Urinary bladder (tissue), 4 donors: ENCODE results near the gene TMEM132C. TPM values are rescaled to one million over a fixed set of nuclear protein-coding genes. Genes with fewer than 3 reads are reported as not detected.

ENCODE experiments used
- DNase-seq: peaks from one replicate; pipeline ENCODE4 v3.0.0-alpha.2; 2015; ENCODE audit errors: extremely low spot score
- H3K27ac ChIP-seq: one replicate; pipeline ENCODE4 v1.5.1; 2013; ENCODE audit warnings: low read depth, mild to moderate bottlenecking, moderate library complexity
- H3K36me3 ChIP-seq: one replicate; pipeline ENCODE4 v1.6.1; 2013; ENCODE audit warnings: mild to moderate bottlenecking, moderate library complexity; ENCODE audit not compliant: insufficient read depth
- H3K4me1 ChIP-seq: one replicate; pipeline ENCODE4 v1.6.1; 2013; ENCODE audit warnings: mild to moderate bottlenecking, moderate library complexity; ENCODE audit not compliant: insufficient read depth
- H3K4me3 ChIP-seq: one replicate; pipeline ENCODE4 v1.5.1; 2013; ENCODE audit warnings: low read depth, low read length
- WGBS: extraction: QIAGEN DNeasy Blood & Tissue Kit; methylation state at CpG from one replicate; pipeline ENCODE4 v1.1.7; 2013; 5-methylcytosine and 5-hydroxymethylcytosine counted together
- polyA plus RNA-seq: library from polyadenylated mRNA; stranded (reverse); fragments of 200-250 nt; gene quantifications from one replicate; pipeline ENCODE4 v1.2.3, GENCODE V29; 2013
- total RNA-seq: library from RNA; depleted of rRNA; stranded (reverse); fragments of >200 nt; gene quantifications from one replicate; pipeline ENCODE4 v1.2.3, GENCODE V29; 2014
- donor health status: healthy with polysubstance abuse.
- donor health status: healthy.

The TMEM132C gene
- total and polyA plus RNA-seq, 2 donors, result 11.1 to 20.9 TPM

GRCh38 chr12:128337431-128338170 lies 70.6 kb downstream of the TMEM132C start:
- Histone ChIP-seq H3K36me3 (no peaks in the 10 kb centered on the region), H3K4me1 (peaks cover 2% of the 10 kb centered on the region), H3K27ac (no peak overlapping the region), H3K4me3 (no peak overlapping the region)
- 7% methylated on average over 10 of the region's 10 CpGs for WGBS
- DNase-seq, result no peak

- Histone ChIP-seq H3K4me1 (peaks cover 2% of the 10 kb centered on the region), H3K27ac (no peak overlapping the region), H3K4me3 (no peak overlapping the region), H3K36me3 (no peaks in the 10 kb centered on the region)
- 12% methylated on average over 9 of the region's 9 CpGs for WGBS
- no peak for DNase-seq
Measured at GRCh38 chr12:128338386-128339125, 71.6 kb downstream of the TMEM132C start.

- no peaks in the 10 kb centered on the region for H3K36me3 ChIP-seq
- H3K4me3 ChIP-seq, result no peak overlapping the region
- no peak for DNase-seq
- 11% methylated on average over 6 of the region's 6 CpGs for WGBS
- no peak overlapping the region for H3K27ac ChIP-seq
- peaks cover 2% of the 10 kb centered on the region for H3K4me1 ChIP-seq
Measured at GRCh38 chr12:128339126-128339520, 72.2 kb downstream of the TMEM132C start.

- H3K4me1 ChIP-seq, result peaks cover 2% of the 10 kb centered on the region
- H3K4me3 ChIP-seq, result no peak overlapping the region
- H3K27ac ChIP-seq, result no peak overlapping the region
- no peak for DNase-seq
- H3K36me3 ChIP-seq, result no peaks in the 10 kb centered on the region
- 22% methylated on average over 1 of the region's 1 CpG for WGBS
Measured at GRCh38 chr12:128339631-128340030, 72.7 kb downstream of the TMEM132C start.

GRCh38 chr12:128353301-128353700 lies 86.3 kb downstream of the TMEM132C start:
- Histone ChIP-seq H3K4me3 (no peak overlapping the region), H3K36me3 (no peaks in the 10 kb centered on the region), H3K27ac (no peak overlapping the region), H3K4me1 (no peaks in the 10 kb centered on the region)
- WGBS, result 37% methylated on average over 12 of the region's 12 CpGs
- no peak for DNase-seq

- 80% methylated on average over 7 of the region's 7 CpGs for WGBS
- H3K4me3 ChIP-seq, result no peak overlapping the region
- DNase-seq, result no peak
- H3K4me1 ChIP-seq, result no peaks in the 10 kb centered on the region
- H3K36me3 ChIP-seq, result no peaks in the 10 kb centered on the region
- H3K27ac ChIP-seq, result no peak overlapping the region
Measured at GRCh38 chr12:128356547-128356946, 89.6 kb downstream of the TMEM132C start.

- DNase-seq, result no peak
- Histone ChIP-seq H3K4me3 (no peak overlapping the region), H3K4me1 (no peaks in the 10 kb centered on the region), H3K27ac (no peak overlapping the region), H3K36me3 (no peaks in the 10 kb centered on the region)
- WGBS, result 47% methylated on average over 7 of the region's 7 CpGs
Measured at GRCh38 chr12:128361400-128361995, 94.5 kb downstream of the TMEM132C start.

- DNase-seq, result no peak
- no peak overlapping the region for H3K27ac ChIP-seq
- H3K4me3 ChIP-seq, result no peak overlapping the region
- 42% methylated on average over 6 of the region's 6 CpGs for WGBS
- no peaks in the 10 kb centered on the region for H3K4me1 ChIP-seq
- H3K36me3 ChIP-seq, result no peaks in the 10 kb centered on the region
Measured at GRCh38 chr12:128365032-128365431, 98.1 kb downstream of the TMEM132C start.

- Histone ChIP-seq H3K4me3 (peak overlapping the region; percentile 40), H3K4me1 (no peaks in the 10 kb centered on the region), H3K36me3 (no peaks in the 10 kb centered on the region), H3K27ac (no peak overlapping the region)
- peak; percentile 26 for DNase-seq
- 1% methylated on average over 26 of the region's 26 CpGs for WGBS
Measured at GRCh38 chr12:128365651-128366231, 98.8 kb downstream of the TMEM132C start.

- H3K4me3 ChIP-seq, result no peak overlapping the region
- no peaks in the 10 kb centered on the region for H3K36me3 ChIP-seq
- WGBS, result 91% methylated on average over 7 of the region's 7 CpGs
- DNase-seq, result no peak
- H3K4me1 ChIP-seq, result no peaks in the 10 kb centered on the region
- no peak overlapping the region for H3K27ac ChIP-seq
Measured at GRCh38 chr12:128367961-128368360, 101.0 kb downstream of the TMEM132C start.

- Histone ChIP-seq H3K4me1 (no peaks in the 10 kb centered on the region), H3K27ac (no peak overlapping the region), H3K36me3 (no peaks in the 10 kb centered on the region), H3K4me3 (no peak overlapping the region)
- no peak for DNase-seq
- 11% methylated on average over 12 of the region's 12 CpGs for WGBS
Measured at GRCh38 chr12:128381541-128381940, 114.6 kb downstream of the TMEM132C start.

GRCh38 chr12:128381946-128382345 lies 115.0 kb downstream of the TMEM132C start:
- H3K27ac ChIP-seq, result no peak overlapping the region
- H3K4me3 ChIP-seq, result no peak overlapping the region
- H3K4me1 ChIP-seq, result no peaks in the 10 kb centered on the region
- no peak for DNase-seq
- WGBS, result 35% methylated on average over 10 of the region's 10 CpGs
- H3K36me3 ChIP-seq, result no peaks in the 10 kb centered on the region

- Histone ChIP-seq H3K36me3 (no peaks in the 10 kb centered on the region), H3K4me3 (no peak overlapping the region), H3K4me1 (no peaks in the 10 kb centered on the region), H3K27ac (no peak overlapping the region)
- DNase-seq, result no peak
- 89% methylated on average over 7 of the region's 7 CpGs for WGBS
Measured at GRCh38 chr12:128382946-128383345, 116.0 kb downstream of the TMEM132C start.
